ENCODE results near the gene BTBD9.

- TF ChIP-seq CTCF (IDR thresholded peaks at IDR 0.05; ENCODE audit: borderline replicate concordance, extremely low read depth, low read length, poor library complexity, severe bottlenecking) (no peak), EZH2 (IDR thresholded peaks at IDR 0.05; ENCODE audit: borderline replicate concordance, low read depth, low read length, severe bottlenecking) (no peak)
Measured at GRCh38 chr6:38378801-38379200, 260.9 kb downstream of the BTBD9 start.

Data from DND-41 (cell line).